Stimulated activated CD4-positive, alpha-beta T cell treated with anti-CD3 and anti-CD28 coated beads, Interleukin-2, amount 100 ng/mL, for 48 hours (primary cell): Measurements from ENCODE around the gene PRAMEF13.
"Not testable (repeated sequence)": the region's sequence is repeated elsewhere in the genome, so short reads cannot be mapped to it uniquely, and the experiment has no call there.

Experiments used
- DNase-seq, 2 donors: peaks; one replicate each; pipeline ENCODE4 v3.0.0-alpha.2; 2020

The PRAMEF13 gene

DNA sequence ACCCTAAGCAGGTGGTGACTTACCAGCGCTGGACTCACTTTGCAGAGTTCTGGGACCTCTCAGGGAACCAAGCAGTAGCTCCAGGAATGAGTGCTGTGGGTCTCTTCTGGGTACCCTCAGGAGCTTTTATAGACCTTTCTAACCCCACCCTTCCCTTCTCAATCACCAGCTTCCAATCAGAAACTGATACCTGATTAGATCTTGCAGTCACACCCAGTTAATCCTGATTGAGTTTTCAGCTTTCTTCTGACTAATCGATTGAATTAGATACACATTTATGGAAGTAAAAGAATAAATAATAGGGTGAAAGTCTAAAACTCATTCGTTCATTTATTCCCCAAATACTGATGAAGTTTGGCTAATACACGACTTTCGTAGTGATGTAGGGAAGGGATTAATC lies at the start of gene PRAMEF13:
Gene PRAMEF13 (minus strand): TSS at position 101 of the 400 bp plus-strand sequence. CDS start 1,820 bp downstream, outside the sequence.
- not testable (repeated sequence) for DNase-seq

DNA sequence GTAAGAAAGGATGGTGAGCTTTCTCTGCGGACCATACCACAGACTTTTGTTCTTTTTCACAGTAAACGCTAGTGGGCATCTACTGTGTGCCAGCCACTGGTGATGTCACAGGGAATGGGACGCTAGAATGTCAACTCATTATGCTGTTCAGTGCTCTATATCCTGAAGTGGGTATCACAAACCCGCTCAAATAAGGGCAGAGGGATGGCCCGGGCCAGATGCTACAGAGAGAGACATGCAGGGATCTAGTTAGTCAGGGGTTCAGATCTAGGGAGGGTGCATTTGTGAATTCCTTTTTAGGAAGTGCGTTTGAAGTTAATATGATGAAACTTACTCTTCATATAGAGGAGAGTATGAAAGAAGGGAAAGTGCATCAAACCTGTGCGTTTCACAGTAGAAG lies 45.9 kb upstream of the PRAMEF13 start:
- not testable (repeated sequence) for DNase-seq

DNA sequence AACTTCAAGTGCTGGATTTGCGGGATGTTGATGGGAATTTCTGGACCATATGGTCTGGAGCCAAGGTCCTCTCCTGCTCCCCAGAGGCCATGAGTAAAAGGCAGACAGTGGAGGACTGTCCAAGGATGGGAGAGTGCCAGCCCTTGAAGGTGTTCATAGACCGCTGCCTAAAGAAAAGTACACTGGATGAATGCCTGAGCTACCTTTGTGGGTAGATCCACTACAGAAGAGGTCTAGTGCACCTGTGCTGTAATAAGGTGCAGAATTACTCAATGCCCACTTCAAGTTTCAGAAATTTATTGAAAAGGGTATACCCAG lies 45.3 kb upstream of the PRAMEF13 start:
- DNase-seq, result not testable (repeated sequence)

GRCh38 chr1:13245841-13246553 lies 44.8 kb upstream of the PRAMEF13 start:
- DNase-seq, result not testable (repeated sequence)

- not testable (repeated sequence) for DNase-seq
Observed at GRCh38 chr1:13243536-13244263, 42.5 kb upstream of the PRAMEF13 start.

GRCh38 chr1:13239633-13240032 lies 38.4 kb upstream of the PRAMEF13 start:
- DNase-seq, result not testable (repeated sequence)

DNA sequence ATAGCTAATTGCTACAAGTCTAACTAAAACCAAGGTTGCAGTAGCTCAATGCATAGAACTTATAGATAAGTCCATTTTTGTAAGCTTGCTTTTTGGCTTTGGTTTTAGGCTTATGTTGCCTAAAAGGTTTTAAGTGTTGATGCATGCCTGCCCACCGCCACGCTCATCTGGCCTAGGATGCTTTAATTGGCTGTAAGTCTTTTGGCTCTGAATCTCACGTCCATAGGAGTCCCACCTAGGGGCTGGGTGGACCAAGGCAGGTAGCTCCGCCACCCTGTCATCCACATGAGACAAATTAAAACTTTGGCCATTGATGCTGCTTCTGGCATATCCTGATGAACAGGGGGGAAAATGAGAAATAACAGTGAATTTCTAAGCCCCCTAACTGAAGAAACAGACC lies 36.4 kb upstream of the PRAMEF13 start:
- not testable (repeated sequence) for DNase-seq

DNA sequence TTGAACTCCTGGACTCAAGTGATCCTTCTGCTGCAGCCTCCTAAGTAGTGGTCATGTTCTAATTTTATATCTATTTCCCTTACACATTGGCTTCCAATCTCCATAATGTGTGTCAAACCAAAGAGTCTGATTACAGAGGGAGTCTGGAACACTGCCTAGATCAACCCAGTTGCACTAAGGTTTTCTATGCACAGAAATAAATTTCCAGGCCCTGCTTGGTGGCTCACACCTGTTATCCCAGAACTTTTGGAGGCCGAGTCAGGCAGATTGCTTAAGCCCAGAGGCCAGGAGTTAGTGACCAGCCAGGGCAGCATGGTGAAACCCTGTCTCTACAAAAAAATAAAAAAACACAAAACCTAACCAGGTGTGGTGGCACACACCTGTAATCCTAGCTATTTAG lies 32.8 kb upstream of the PRAMEF13 start:
- DNase-seq, result not testable (repeated sequence)

DNA sequence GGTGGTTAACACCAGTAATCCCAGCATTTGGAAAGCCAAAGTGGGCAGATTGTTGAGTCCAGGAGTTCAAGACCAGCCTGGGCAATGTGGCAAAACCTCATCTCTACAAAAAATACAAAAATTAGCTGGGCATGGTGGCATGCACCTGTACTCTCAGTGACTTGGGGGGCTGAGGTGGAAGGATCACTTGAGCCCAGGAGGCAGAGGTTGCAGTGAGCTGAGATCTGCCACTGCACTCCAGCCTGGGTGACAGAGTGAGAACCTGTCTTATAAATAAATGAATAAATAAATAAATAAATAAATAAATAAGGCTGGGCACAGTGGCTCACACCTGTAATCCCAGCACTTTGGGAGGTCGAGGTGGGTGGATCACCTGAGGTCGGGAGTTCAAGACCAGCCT lies 30.8 kb upstream of the PRAMEF13 start:
- DNase-seq, result not testable (repeated sequence)

DNA sequence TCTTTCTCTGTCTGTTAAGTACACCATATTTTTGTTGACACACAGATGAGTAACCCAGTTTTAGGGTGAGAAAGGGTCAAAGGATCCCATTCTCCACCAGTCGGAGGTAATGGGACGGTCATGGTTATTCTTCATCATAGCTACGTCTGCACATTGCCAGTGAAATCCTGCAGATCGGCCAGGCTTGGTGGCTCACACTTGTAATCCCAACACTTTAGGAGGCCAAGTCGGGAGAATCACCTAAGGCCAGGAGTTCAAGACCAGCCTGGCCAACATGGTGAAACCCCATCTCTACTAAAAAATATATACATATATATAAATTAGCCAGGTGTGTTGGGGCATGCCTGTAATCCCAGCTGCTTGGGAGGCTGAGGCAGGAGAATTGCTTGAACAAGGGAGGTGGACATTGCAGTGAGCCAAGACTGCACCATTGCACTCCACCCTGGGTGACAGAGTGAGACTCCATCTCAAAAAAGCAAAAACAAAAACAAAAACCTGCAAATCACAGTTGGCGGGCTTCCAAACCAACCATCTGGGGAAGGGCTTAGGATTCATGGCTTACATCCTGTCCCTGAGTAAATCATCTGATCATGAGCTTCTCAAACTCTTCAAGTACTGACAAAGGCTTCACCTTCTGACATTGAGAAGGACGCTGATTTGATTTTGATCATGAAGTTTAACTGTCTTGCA lies 30.0 kb upstream of the PRAMEF13 start:
- DNase-seq, result not testable (repeated sequence)

DNA sequence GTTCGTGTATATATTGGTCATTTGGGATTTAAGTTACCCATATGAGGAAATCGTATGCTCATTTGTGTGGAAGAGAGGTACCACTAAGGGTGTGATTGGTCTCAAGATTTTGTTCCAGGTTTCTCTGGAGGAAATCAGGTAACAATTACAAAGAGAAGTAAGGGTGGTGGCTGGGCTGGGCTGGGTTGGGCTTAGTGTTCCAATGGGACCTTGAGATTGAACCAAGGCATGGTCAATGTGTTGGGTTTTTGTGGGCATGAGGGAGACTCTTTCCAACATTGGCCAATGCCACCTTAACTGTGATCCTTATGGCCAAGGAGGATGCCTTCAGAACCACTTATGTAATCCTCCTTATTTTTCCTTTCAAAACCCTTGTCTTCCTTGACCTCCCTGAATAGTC lies 29.4 kb upstream of the PRAMEF13 start:
- not testable (repeated sequence) for DNase-seq

DNA sequence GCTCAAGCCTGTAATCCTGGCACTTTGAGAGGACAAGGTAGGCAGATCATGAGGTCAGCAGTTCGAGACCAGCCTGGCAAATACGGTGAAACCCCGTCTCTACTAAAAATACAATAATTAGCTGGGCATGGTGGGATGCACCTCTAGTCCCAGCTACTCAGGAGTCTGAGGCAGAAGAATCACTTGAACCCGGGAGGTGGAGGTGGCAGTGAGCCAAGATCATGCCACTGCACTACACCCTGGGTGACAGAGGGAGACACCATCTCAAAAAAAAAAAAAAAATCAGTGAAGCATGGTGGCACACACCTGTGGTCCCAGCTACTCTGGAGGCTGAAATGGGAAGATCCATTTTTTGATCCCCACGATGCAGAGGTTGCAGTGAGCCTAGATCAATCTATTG lies 28.9 kb upstream of the PRAMEF13 start:
- not testable (repeated sequence) for DNase-seq

DNA sequence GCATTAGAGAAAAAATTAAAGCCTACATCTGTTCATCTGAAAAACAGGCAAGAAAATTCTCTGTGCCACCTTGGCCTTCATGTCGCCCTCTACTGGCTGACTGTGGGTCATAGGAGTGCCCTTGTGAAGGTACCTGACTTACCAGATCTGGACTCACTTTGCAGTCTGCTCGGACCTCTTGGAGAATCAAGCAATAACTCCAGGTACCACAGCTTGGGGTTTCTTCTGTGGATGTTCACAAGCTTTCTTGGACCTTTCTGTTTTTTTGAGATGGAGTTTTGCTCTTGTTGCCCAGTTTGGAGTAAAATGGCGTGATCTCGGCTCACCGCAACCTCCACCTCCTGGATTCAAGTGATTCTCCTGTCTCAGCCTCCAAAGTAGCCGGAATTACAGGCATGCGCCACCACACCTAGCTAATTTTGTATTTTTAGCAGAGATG lies 27.2 kb upstream of the PRAMEF13 start:
- peak; percentile 32 to 49 for DNase-seq

DNA sequence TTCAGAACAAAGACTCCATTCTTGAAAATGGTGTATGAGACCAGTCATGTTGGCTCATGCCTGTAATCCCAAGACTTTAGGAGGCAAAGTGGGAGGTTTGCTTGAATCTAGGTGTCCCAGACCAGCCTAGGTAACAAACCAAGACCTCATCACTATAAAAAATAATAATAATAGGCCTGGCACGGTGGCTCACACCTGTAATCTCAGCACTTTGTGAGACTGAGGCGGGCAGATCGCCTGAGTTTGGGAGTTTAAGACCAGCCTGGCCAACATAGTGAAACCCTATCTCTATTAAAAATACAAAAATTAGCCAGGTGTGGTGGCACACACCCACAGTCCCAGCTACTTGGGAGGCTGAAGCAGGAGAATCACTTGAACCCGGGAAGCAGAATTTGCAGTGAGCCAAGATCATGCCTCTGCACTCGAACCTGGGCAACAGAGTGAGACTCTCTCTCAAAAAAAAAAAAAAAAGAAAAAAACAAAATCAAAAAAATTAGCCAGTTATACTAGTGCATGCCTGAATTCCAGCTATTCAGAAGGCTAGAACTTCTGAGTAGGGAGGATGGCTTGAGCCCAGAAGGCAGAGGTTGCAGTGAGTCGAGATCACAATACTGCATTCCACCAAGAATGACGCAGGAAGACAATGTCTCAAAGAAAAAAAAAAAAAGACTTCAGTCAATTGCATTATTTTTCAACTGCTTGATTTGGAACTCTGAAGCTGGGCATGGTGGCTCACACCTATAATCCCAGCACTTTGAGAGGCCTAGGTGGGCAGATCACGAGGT lies 26.3 kb upstream of the PRAMEF13 start:
- DNase-seq, result not testable (repeated sequence)

DNA sequence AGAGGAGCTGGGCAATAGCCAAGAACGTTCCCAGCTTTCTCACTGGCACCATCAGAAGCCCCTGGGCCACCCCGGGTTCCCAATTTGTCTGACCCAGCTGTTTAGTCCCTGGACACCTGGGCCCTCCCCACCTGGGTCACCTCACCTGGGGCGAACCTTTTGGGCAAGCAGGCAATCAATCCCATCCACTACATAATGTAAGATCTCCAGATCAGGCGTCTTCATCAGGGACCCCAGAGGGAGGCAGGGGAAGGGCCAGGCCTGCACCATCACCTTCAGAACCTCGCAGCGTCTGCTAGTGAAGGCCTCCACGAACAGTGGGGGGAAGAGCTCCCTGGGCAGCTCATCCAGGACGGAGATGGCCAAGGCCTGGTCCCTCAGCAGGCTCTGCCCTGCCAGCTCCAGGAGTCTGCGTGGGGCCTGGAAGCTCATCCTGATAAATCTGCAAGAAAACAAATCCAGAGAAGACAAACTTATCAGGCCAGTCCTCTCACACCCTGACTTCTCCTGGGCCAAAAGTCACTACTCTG lies 24.5 kb upstream of the PRAMEF13 start, which contains the start of gene PRAMEF18:
Gene PRAMEF18 (minus strand): TSS at position 480 of the 530 bp plus-strand sequence. CDS start 48 bp downstream, at position 432.
- not testable (repeated sequence) for DNase-seq

- no peak for DNase-seq
Observed at GRCh38 chr1:13224480-13225060, 23.4 kb upstream of the PRAMEF13 start.

- not testable (repeated sequence) for DNase-seq
Observed at GRCh38 chr1:13222788-13223187, 21.6 kb upstream of the PRAMEF13 start.

GRCh38 chr1:13219203-13219602 lies 18.0 kb upstream of the PRAMEF13 start:
- DNase-seq, result not testable (repeated sequence)

DNA sequence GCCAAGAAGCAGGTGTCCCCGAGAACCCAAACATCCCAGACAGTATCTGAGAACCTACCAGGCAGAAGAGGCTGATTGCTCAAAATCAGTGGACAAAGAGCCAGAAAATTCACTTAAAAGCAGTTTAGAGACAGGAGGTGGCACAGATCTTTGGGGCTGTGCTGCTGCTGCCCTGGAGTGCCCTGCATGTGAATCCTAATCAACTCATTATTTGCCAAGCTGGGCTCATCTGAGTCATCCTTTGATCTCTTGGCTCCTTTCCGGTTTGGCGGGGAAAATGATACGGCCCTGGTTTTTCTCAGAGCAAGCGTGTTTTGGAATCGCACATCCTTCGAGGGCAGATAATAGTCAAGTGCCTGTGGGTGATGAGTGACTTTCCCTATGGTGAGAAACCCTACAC lies 15.4 kb upstream of the PRAMEF13 start:
- not testable (repeated sequence) for DNase-seq

DNA sequence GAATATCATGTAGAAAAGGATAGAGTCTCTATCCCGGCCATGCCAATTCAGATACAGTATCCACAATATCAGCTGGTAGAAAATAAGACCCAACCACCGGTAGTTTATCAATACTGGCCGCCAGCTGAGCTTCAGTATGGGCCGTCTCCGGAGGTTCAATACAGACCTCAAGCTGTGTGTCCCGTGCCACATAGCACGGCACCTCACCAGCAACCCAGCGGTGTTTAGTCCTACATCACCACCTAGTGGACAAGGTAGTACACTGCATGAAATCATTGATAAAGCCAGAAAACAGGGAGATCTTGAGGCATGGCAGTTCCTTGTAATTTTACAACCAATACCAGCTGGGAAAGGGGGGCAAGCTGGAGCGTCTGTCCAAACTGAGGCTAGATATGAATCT lies 7.5 kb upstream of the PRAMEF13 start:
- not testable (repeated sequence) for DNase-seq

GRCh38 chr1:13171548-13171947 lies 29.7 kb downstream of the PRAMEF13 start, which contains the start of gene PRAMEF9:
Gene PRAMEF9, plus strand, starts transcription at chr1:13171848. Its CDS starts 3,433 bp downstream, at chr1:13175281.
- DNase-seq, result not testable (repeated sequence)

- not testable (repeated sequence) for DNase-seq
Observed at GRCh38 chr1:13165531-13165930, 35.7 kb downstream of the PRAMEF13 start, which contains the start of gene HNRNPCL4. Gene HNRNPCL4, minus strand, starts transcription at chr1:13165631. Its CDS starts 164 bp downstream, at chr1:13165467.
